Measurements from ENCODE around the gene CFHR4. TPM values are rescaled to one million over a fixed set of nuclear protein-coding genes. Genes with fewer than 3 reads are reported as not detected.

The CFHR4 gene
- total RNA-seq, 4 donors from 2014 or later: not detected

- no peak for TF ChIP-seq POLR2A (IDR thresholded peaks at IDR 0.05)
- TF ChIP-seq, protein P1, sequence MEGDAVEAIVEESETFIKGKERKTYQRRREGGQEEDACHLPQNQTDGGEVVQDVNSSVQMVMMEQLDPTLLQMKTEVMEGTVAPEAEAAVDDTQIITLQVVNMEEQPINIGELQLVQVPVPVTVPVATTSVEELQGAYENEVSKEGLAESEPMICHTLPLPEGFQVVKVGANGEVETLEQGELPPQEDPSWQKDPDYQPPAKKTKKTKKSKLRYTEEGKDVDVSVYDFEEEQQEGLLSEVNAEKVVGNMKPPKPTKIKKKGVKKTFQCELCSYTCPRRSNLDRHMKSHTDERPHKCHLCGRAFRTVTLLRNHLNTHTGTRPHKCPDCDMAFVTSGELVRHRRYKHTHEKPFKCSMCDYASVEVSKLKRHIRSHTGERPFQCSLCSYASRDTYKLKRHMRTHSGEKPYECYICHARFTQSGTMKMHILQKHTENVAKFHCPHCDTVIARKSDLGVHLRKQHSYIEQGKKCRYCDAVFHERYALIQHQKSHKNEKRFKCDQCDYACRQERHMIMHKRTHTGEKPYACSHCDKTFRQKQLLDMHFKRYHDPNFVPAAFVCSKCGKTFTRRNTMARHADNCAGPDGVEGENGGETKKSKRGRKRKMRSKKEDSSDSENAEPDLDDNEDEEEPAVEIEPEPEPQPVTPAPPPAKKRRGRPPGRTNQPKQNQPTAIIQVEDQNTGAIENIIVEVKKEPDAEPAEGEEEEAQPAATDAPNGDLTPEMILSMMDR (IDR thresholded peaks at IDR 0.05): no peak
- 74 to 75% methylated on average over 3 of the region's 3 CpGs for WGBS, 2 donors
- intact Hi-C loops (cut with DNase I; ENCODE audit: low total_unique reads): no loop called here
- DNase-seq (ENCODE audit: low spot score in 2 of 2): no peak
- H3K4me3 ChIP-seq (ENCODE audit: low read depth, poor library complexity, severe bottlenecking): no peak overlapping the region
These were observed 73.0 kb downstream of the CFHR4 start for GRCh38 chr1:196960854-196961253.

Other genes with a start within 250 kb of the CFHR4 start
- 100 to 1,000 TPM in 1 of 4 donors, 10 to 100 TPM in 3; 40.8 to 115 (median 56.6) TPM for gene CFH, start 236.0 kb upstream of the CFHR4 start, total RNA-seq
- under 1 TPM in 1 of 4 donors, not detected in 3; 0.42 TPM for gene CFHR3, start 113.2 kb upstream of the CFHR4 start, total RNA-seq
- not detected for gene CFHR1, start 68.3 kb upstream of the CFHR4 start, total RNA-seq
- gene CFHR2, start 55.7 kb downstream of the CFHR4 start, total RNA-seq: not detected
- not detected for gene CFHR5, start 89.5 kb downstream of the CFHR4 start, total RNA-seq
- gene F13B, start 179.2 kb downstream of the CFHR4 start, total RNA-seq: not detected